ENCODE measurements around the gene ATF7IP2.
"Not testable (repeated sequence)": the region's sequence is repeated elsewhere in the genome, so short reads cannot be mapped to it uniquely, and the experiment has no call there.

Gene ATF7IP2

DNA sequence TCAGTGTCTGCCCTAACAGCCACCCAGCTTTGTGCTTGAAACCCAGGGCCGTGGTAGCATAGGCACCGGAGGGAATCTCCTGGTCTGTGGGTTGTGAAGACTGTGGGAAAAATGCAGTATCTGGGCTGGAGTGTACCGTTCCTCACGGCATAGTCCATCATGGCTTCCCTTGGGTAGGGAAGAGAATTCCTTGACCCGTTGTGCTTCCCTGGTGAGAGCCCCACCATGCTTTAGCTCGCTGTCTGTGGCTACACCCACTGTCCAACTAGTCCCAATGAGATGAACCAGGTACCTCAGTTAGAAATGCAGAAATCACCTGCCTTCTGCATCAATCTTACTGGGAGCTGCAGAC is 67.3 kb downstream of the ATF7IP2 start:
- DNase-seq = no peak

DNA sequence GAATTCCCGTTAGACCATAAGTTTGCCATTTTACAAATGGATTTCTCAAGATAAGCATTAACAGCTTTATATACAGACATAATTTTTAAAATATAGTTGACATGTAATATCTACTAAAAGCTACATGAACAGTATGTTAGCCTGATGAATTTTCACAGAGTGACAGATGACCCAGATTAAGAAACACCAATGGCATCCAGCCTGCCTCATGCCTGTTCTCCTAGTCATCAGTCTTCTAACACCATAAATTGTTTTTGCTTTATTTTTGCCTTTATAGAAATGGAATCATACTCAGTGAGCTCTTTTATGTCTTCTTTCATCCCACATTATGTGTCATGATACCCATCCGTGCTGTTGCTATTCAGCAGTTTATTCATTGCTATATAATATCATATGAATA is 80.0 kb downstream of the ATF7IP2 start:
- DNase-seq = no peak

DNA sequence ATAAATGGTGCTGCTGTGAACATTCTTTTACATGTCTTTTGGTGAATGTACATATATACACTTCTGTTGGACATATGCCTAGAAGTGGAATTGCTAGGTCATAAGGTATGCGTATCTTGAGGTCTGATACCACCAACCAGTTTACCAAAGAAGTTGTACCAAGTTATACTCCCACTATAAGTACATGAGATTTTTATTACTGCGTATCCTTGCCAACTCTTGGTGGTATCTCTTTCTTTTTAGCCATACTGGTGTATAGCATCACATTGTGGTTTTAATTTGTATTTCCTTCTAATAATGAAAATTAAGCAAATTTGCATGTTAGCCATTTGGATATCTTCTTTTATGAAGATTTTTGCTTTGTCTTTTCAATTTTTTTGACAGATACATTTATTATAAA is 80.5 kb downstream of the ATF7IP2 start:
- no peak for DNase-seq

DNA sequence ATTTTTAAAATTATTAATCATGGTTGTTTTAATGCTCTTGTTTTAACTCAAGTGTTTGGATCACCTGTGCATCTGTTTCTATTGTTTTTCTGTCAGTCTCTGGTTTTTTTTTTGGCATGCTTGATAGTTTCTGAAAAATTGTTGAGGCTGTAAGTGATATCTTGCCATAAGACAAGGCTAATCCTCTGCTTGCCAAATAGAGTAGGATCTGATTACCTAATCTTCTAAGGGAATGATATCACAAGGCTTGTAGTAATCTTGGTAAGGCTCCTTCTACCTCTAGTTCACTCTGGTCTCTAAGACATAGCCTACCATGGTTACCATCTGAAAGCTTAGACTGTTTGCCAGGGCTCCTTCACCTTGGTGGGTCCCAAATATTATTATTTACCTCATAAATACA is 81.0 kb downstream of the ATF7IP2 start:
- no peak for DNase-seq

DNA sequence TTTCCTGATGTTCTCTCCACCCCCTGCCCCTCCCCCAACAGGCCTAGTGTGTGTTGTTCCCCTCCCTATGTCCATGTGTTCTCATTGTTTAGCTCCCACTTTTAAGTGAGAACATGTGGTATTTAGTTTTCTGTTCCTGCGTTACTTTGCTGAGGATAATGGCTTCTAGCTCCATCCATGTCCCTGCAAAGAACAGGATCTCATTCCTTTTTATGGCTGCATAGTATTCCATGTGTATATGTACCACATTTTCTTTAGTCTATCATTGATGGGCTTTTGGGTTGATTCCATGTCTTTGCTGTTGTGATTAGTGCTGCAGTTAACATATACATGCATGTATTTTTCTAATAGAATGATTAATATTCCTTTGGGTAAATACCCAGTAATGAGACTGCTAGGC is 90.8 kb downstream of the ATF7IP2 start:
- DNase-seq = not testable (repeated sequence)

DNA sequence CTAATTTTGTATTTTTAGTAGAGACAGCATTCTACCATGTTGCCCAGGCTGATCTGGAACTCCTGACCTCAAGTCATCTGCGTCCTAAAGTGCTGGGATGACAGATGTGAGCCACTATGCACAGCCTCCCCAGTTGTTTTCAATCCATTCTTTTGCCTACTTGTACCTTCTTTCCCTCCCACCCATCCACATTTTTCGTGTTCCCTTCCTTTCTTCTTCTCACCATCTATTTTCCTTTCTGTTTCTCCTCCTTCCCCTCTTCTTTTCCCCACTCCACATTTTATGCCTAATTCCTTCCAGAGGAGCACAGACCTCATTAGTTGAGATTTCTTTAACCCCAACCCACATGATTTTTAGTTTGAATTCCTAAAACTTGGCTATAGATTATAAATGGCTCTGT is 94.3 kb downstream of the ATF7IP2 start:
- no peak for DNase-seq

GRCh38 chr16:10485159-10485558 is 99.3 kb downstream of the ATF7IP2 start:
- no peak for DNase-seq

DNA sequence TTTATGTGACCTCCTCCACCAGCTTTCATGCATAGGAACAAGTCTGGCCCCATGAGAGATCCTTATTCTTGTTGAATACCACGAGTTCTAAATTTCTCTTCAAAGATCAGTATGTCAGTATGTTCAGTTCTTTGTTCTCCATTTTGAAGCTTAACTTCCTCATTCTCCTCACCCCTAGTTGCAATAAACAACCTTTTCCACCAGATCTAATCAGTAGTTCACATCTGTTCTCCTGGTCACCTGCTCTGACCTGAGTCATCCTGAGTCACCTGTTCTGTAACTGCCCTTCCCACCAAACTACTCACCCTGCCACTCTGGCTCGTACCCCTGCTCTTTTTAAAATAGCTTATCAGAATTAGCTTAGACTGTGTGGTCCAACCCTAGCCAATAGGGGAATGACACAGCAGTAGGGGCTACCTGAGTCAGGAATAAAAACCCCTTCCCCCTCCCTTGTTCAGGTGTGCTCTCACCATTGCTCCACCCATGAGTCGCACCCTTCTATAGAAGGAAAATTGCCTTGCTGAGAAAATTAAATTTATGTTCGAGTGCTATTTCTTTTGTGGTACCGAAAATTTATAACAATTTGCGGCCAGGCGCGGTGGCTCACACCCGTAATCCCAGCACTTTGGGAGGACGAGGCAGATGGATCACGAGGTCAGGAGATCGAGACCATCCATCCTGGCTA is 100.0 kb downstream of the ATF7IP2 start:
- DNase-seq = no peak

- no peak for DNase-seq
Measured at GRCh38 chr16:10490141-10490540, 104.3 kb downstream of the ATF7IP2 start.

GRCh38 chr16:10493276-10493675 is 107.4 kb downstream of the ATF7IP2 start:
- no peak for DNase-seq

- no peak for DNase-seq
Measured at GRCh38 chr16:10494343-10495030, 108.6 kb downstream of the ATF7IP2 start.

DNA sequence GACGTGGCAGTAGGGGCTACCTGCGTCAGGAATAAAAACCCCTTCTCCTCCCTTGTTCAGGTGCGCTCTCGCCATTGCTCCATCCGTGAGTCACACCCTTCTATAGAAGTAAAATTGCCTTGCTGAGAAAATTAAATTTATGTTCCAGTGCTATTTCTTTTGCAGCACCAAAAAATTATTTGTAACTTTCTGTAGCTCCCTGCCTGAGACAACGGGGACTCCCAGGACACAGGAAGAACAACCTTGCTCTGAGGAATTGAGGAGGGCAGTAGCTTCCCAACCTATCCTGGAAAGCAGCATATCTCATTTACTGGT is 109.1 kb downstream of the ATF7IP2 start:
- no peak for DNase-seq

DNA sequence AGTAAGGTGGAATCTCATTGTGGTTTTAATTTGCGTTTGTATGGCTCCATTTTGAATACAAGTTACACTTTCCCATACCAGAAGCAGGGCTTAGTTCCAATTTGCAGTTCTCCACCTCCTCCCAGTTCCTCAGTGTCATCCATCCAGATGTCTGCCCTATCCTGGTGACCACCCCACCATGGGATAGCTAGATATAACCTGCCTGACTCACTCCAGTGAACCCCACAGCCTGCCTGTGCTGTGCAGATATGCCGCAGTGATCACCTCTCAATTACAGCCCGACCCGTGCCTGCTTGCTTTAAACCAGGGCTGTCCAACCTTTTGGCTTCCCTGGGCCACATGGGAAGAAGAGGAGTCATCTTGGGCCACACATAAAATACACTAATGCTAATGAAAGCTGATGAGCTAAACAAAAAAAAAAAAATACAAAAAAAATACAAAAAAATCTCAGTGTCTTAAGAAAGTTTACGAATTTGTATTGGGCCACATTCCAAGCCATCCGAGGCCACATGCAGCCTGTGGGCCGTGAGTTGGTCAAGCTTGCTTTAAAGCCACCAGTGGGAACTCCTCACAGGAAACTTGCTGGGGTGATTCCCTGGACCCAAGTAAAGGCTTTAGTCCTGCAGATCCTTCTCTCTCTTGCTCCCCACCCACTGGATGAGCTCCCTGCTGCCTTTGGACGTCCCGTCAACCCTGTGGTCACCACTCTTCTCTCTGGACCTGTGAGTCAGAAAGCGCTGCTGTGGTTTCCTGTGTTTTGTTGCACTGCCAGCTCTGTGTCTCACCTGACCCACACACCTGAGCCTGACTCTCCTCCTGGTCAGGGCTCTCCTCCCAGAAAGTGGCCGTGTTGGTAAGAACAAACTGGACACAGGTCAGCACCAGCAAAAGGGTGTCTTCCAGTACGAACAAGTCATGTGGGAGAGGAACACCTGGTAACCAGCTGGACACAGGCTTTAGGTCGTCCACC is 111.6 kb downstream of the ATF7IP2 start:
- no peak for DNase-seq

GRCh38 chr16:10500582-10500981 is 114.7 kb downstream of the ATF7IP2 start:
- no peak for DNase-seq

DNA sequence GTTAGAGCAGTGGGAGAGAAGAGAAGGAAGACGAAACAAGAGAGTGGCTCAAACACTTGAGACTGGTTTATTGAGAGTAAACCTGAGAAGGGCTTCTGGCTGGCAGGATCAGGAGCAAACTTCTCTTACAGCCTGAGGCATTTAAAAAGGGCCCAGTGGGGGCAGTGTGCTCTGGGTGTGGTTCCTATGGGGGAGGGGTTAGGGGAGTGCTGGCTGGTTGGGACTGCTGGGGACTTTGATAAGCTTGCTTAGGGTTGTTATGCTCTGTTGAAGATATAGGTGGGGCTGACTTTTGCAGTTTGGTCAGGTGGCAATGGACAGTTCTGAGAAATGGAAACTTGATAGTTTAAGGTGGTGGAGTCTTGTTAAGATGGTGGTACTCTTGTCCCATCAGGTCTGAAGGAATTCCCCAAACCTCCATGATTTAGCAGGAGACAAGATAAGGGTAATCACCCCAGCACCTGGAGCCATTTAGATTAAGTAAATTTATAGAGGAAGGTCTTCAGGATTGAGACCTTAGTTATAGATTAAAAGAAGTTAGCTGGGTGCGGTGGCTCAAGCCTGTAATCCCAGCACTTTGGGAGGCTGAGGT is 115.3 kb downstream of the ATF7IP2 start:
- no peak for DNase-seq

DNA sequence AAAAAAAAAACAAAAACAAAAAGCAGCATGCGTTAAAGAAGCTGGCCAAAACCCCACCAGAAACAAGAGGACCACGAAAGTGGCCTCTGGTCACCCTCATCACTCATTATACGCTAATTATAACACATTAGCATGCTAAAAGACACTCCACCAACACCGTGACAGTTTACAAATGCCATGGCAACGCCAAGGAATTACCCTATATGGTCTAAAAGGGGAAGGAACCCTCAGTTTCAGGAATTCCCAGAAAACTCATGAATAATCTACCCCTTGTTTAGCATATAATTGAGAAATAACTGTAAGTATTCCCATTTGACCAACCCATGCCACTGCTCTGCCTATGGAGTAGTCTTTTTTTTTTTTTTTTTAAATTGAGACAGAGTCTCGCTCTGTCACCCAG is 116.9 kb downstream of the ATF7IP2 start:
- DNase-seq = no peak

- no peak for DNase-seq
Measured at GRCh38 chr16:10504404-10504885, 118.6 kb downstream of the ATF7IP2 start.

DNA sequence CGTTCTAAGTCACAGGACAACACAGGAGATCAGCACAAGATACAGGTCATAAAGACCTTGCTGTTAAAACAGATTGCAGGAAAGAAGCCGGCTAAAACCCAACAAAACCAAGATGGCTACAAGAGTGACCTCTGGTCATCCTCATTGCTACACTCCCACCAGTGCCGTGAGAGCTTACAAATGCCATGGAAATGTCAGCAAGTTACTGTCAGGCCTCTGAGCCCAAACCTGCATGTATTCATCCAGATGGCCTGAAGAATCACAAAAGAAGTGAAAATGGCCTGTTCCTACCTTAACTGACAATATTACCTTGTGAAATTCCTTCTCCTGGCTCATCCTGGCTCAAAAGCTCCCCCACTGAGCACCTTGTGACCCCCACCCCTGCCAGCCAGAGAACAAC is 119.4 kb downstream of the ATF7IP2 start:
- not testable (repeated sequence) for DNase-seq

GRCh38 chr16:10509534-10510025 is 123.7 kb downstream of the ATF7IP2 start:
- DNase-seq = peak in 1 of 2 experiments; percentile 17

GRCh38 chr16:10510279-10510678 is 124.4 kb downstream of the ATF7IP2 start:
- DNase-seq = no peak

DNA sequence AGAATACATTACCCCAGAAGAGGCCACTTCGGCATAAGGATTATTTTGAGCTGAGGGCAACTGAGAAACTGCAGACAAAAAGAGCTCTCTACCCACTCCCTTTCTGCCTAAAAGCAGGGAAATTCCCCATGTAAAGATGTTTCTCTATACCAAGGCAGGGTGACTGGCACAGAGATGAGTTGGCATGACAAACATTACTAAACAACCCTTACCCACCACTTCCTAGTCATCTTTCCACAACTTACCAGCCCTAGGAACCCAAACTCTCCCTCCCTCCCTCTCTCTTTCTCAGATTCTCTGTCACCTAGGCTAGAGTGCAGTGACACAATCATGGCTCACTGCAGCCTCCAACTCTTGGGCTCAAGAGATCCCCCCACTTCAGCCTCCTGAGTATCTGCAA is 126.0 kb downstream of the ATF7IP2 start:
- no peak for DNase-seq

- DNase-seq = peak in 1 of 2 experiments; percentile 6
Measured at GRCh38 chr16:10514369-10515055, 128.7 kb downstream of the ATF7IP2 start.

Data from NCI-H187 (cell line).